ENCODE results near the gene JADE1. TPM values are rescaled to one million over a fixed set of nuclear protein-coding genes. Genes with fewer than 3 reads are reported as not detected.

JADE1 gene
- total and polyA plus RNA-seq, 2 experiments from 2014 or later = 84.2 to 158 TPM

GRCh38 chr4:128819082-128819742 is 9.7 kb downstream of the JADE1 start (continued):
- TF ChIP-seq ZNF462 (CRISPR knock-in tag; IDR thresholded peaks at IDR 0.05) = no peak
- TF ChIP-seq ETS1 (IDR thresholded peaks at IDR 0.05) = no peak
- no peak for TF ChIP-seq EZH2 (IDR thresholded peaks at IDR 0.05; ENCODE audit: low read depth, unreplicated experiment)
- TF ChIP-seq ZNF114 (CRISPR knock-in tag; IDR thresholded peaks at IDR 0.05) = no peak
- no peak for TF ChIP-seq POLR2AphosphoS5 (IDR thresholded peaks at IDR 0.05; ENCODE audit: low read depth)
- no peak for TF ChIP-seq CREB1 (CRISPR knock-in tag; IDR thresholded peaks at IDR 0.05; ENCODE audit: low read depth)
- TF ChIP-seq CTCF (conservative IDR thresholded peaks at IDR 0.05; ENCODE audit: low read depth in 2 of 2) = no peak
- TF ChIP-seq ZNF331 (CRISPR knock-in tag; IDR thresholded peaks at IDR 0.05; ENCODE audit: low read depth) = no peak
- TF ChIP-seq JUNB (IDR thresholded peaks at IDR 0.05; ENCODE audit: unreplicated experiment) = no peak

Data from GM23338 (cell line).